A673 (cell line): ENCODE results near the gene MMP3.

ENCODE experiments used
- EZH2 ChIP-seq: fragments of 200-600 bp; sonication (generic); IDR thresholded peaks from 2 replicates; pipeline ENCODE4 v1.6.1; 2017; ENCODE audit warnings: borderline replicate concordance, low read depth, mild to moderate bottlenecking, mixed read lengths, antibody characterized with exemption, low read length; ENCODE audit not compliant: poor library complexity, severe bottlenecking
- TF ChIP-seq, protein P1 (sequence below): fragments of 300-800, 200-600 bp; sonication (generic); conservative IDR thresholded peaks from 2 replicates; pipeline ENCODE4 v1.5.1; 2017; ENCODE audit warnings: low read depth, mild to moderate bottlenecking, antibody characterized with exemption, low read length, moderate library complexity, mixed read lengths

DNA sequence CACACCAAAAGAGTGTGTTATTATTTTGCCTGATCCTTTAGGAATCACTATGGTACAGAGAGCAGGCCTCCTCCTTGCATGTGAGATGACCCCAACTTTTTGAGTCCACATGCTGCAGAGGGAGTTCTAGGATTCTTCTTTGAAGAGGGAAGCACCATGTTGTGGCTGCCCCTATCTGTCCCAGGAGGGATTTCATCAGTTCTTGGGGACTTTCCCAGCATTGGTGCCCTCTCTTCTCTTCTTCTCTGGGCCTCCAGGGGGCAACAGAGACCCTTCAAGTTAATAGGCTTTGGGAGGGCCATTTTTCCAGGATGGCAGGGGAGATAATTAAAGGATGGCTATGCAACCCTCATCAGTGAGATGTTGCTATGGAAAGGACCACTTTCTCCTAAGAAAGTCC is 49.0 kb downstream of the MMP3 start:
- TF ChIP-seq, protein P1, sequence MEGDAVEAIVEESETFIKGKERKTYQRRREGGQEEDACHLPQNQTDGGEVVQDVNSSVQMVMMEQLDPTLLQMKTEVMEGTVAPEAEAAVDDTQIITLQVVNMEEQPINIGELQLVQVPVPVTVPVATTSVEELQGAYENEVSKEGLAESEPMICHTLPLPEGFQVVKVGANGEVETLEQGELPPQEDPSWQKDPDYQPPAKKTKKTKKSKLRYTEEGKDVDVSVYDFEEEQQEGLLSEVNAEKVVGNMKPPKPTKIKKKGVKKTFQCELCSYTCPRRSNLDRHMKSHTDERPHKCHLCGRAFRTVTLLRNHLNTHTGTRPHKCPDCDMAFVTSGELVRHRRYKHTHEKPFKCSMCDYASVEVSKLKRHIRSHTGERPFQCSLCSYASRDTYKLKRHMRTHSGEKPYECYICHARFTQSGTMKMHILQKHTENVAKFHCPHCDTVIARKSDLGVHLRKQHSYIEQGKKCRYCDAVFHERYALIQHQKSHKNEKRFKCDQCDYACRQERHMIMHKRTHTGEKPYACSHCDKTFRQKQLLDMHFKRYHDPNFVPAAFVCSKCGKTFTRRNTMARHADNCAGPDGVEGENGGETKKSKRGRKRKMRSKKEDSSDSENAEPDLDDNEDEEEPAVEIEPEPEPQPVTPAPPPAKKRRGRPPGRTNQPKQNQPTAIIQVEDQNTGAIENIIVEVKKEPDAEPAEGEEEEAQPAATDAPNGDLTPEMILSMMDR, result peak; percentile 85
- TF ChIP-seq EZH2, result no peak
